Fibroblast of pulmonary artery (primary cell): Measurements from ENCODE around the gene KRT1.

Experiments used
- DNase-seq: peaks from one replicate; pipeline ENCODE4 v3.0.0-alpha.2; 2010; ENCODE audit warnings: low read depth
- H3K4me3 ChIP-seq: replicated peaks from 2 replicates; pipeline ENCODE4 v1.5.1; 2011; ENCODE audit warnings: low read depth, mild to moderate bottlenecking, control low read depth, low read length, moderate library complexity
- CTCF ChIP-seq: IDR thresholded peaks from 2 replicates; pipeline ENCODE4 v1.5.1; 2011; ENCODE audit warnings: mild to moderate bottlenecking, control low read depth, low read length, inconsistent platforms; ENCODE audit errors: missing control alignments

The KRT1 gene

GRCh38 chr12:52644078-52644415 lies 36.2 kb downstream of the KRT1 start:
- no peak for TF ChIP-seq CTCF
- H3K4me3 ChIP-seq = no peak overlapping the region
- no peak for DNase-seq

GRCh38 chr12:52643233-52644077 lies 36.8 kb downstream of the KRT1 start:
- no peak for DNase-seq
- TF ChIP-seq CTCF = no peak

GRCh38 chr12:52641468-52641867 lies 38.7 kb downstream of the KRT1 start:
- DNase-seq = no peak
- TF ChIP-seq CTCF = no peak

More at GRCh38 chr12:52643233-52644077, 36.8 kb downstream of the KRT1 start:
- no peak overlapping the region for H3K4me3 ChIP-seq

GRCh38 chr12:52637299-52637698 lies 42.9 kb downstream of the KRT1 start:
- no peak for DNase-seq
- no peak overlapping the region for H3K4me3 ChIP-seq
- no peak for TF ChIP-seq CTCF

More at GRCh38 chr12:52641468-52641867, 38.7 kb downstream of the KRT1 start:
- H3K4me3 ChIP-seq = no peak overlapping the region

- TF ChIP-seq CTCF = no peak
- DNase-seq = no peak
- no peak overlapping the region for H3K4me3 ChIP-seq
Observed at GRCh38 chr12:52636592-52637258, 43.5 kb downstream of the KRT1 start.

GRCh38 chr12:52636189-52636588 lies 44.0 kb downstream of the KRT1 start:
- no peak for TF ChIP-seq CTCF
- DNase-seq = no peak
- H3K4me3 ChIP-seq = no peak overlapping the region
